Measurements from ENCODE around the gene HORMAD1.
A peak's percentile ranks its signal among the peaks of the same experiment; 100 is the strongest.
"Not testable (repeated sequence)": the region's sequence is repeated elsewhere in the genome, so short reads cannot be mapped to it uniquely, and the experiment has no call there.

The HORMAD1 gene

GRCh38 chr1:150696995-150697927 lies 23.4 kb downstream of the HORMAD1 start, which contains the start of gene GOLPH3L:
Gene GOLPH3L (minus strand): TSS chr1:150697154. CDS start chr1:150694838, 2,316 bp downstream.
- DNase-seq (ENCODE audit: low spot score), result peak; percentile 86

GRCh38 chr1:150696590-150696989 lies 24.1 kb downstream of the HORMAD1 start:
- no peak for DNase-seq (ENCODE audit: low spot score)

- DNase-seq (ENCODE audit: low spot score), result no peak
Measured at GRCh38 chr1:150696162-150696561, 24.5 kb downstream of the HORMAD1 start.

GRCh38 chr1:150695561-150695960 lies 25.1 kb downstream of the HORMAD1 start:
- DNase-seq (ENCODE audit: low spot score), result no peak

- no peak for DNase-seq (ENCODE audit: low spot score)
Measured at GRCh38 chr1:150692720-150693119, 28.0 kb downstream of the HORMAD1 start.

- peak; percentile 7 for DNase-seq (ENCODE audit: low spot score)
Measured at GRCh38 chr1:150688763-150689162, 31.9 kb downstream of the HORMAD1 start.

GRCh38 chr1:150686275-150686674 lies 34.4 kb downstream of the HORMAD1 start:
- DNase-seq (ENCODE audit: low spot score), result no peak

- no peak for DNase-seq (ENCODE audit: low spot score)
Measured at GRCh38 chr1:150683914-150684313, 36.8 kb downstream of the HORMAD1 start.

- no peak for DNase-seq (ENCODE audit: low spot score)
Measured at GRCh38 chr1:150678988-150679387, 41.7 kb downstream of the HORMAD1 start.

GRCh38 chr1:150674881-150675280 lies 45.8 kb downstream of the HORMAD1 start:
- DNase-seq (ENCODE audit: low spot score), result no peak

- no peak for DNase-seq (ENCODE audit: low spot score)
Measured at GRCh38 chr1:150663321-150663720, 57.4 kb downstream of the HORMAD1 start.

GRCh38 chr1:150662811-150663210 lies 57.9 kb downstream of the HORMAD1 start:
- no peak for DNase-seq (ENCODE audit: low spot score)

GRCh38 chr1:150661156-150661555 lies 59.5 kb downstream of the HORMAD1 start:
- DNase-seq (ENCODE audit: low spot score), result no peak

GRCh38 chr1:150660584-150660983 lies 60.1 kb downstream of the HORMAD1 start:
- no peak for DNase-seq (ENCODE audit: low spot score)

- DNase-seq (ENCODE audit: low spot score), result not testable (repeated sequence)
Measured at GRCh38 chr1:150657064-150657463, 63.6 kb downstream of the HORMAD1 start.

- not testable (repeated sequence) for DNase-seq (ENCODE audit: low spot score)
Measured at GRCh38 chr1:150654635-150655034, 66.1 kb downstream of the HORMAD1 start.

GRCh38 chr1:150650193-150650592 lies 70.5 kb downstream of the HORMAD1 start:
- DNase-seq (ENCODE audit: low spot score), result no peak

- no peak for DNase-seq (ENCODE audit: low spot score)
Measured at GRCh38 chr1:150649441-150650075, 71.1 kb downstream of the HORMAD1 start.

Data from hepatic stellate cell (primary cell).